MM.1S (cell line): ENCODE measurements around the gene OR4K5.

Experiments
- DNase-seq: peaks from one replicate; pipeline ENCODE4 v3.0.0-alpha.2; 2015
- H2AFZ ChIP-seq: fragments of 300-600 bp; sonication (generic); 2 replicates; pipeline ENCODE4 v1.6.0; 2016; ENCODE audit warnings: antibody characterized with exemption, low read length
- H3F3A ChIP-seq: fragments of 300-600 bp; sonication (generic); 2 replicates; pipeline ENCODE4 v1.6.1; 2016; ENCODE audit warnings: mild to moderate bottlenecking, antibody characterized with exemption, low read length, moderate library complexity, mixed read lengths; ENCODE audit not compliant: insufficient read depth
- H3K27ac ChIP-seq: fragments of 300-600 bp; sonication (generic); 2 replicates; pipeline ENCODE4 v1.5.1; 2016; ENCODE audit warnings: mild to moderate bottlenecking, low read length
- H3K27me3 ChIP-seq: fragments of 300-600 bp; sonication (generic); replicated peaks from 2 replicates; pipeline ENCODE4 v1.6.0; 2016; ENCODE audit warnings: low read length; ENCODE audit not compliant: insufficient read depth
- H3K36me3 ChIP-seq: fragments of 300-600 bp; sonication (generic); replicated peaks from 2 replicates; pipeline ENCODE4 v1.6.1; 2016; ENCODE audit warnings: mild to moderate bottlenecking, low read length, mixed read lengths; ENCODE audit not compliant: insufficient read depth
- H3K4me1 ChIP-seq: fragments of 300-600 bp; sonication (generic); 2 replicates; pipeline ENCODE4 v1.6.1; 2016; ENCODE audit warnings: low read length, mixed read lengths
- H3K4me2 ChIP-seq: fragments of 300-600 bp; sonication (generic); 2 replicates; pipeline ENCODE4 v1.6.0; 2016; ENCODE audit warnings: low read depth, low read length
- H3K4me3 ChIP-seq: fragments of 300-600 bp; sonication (generic); 2 replicates; pipeline ENCODE4 v1.5.1; 2016; ENCODE audit warnings: low read length, mixed read lengths
- H3K79me2 ChIP-seq: fragments of 300-600 bp; sonication (generic); 2 replicates; pipeline ENCODE4 v1.6.1; 2016; ENCODE audit warnings: mixed run types, low read length, mixed read lengths
- H3K9ac ChIP-seq: fragments of 300-600 bp; sonication (generic); 2 replicates; pipeline ENCODE4 v1.6.1; 2016; ENCODE audit warnings: low read length, mixed read lengths
- H3K9me2 ChIP-seq: fragments of 300-600 bp; sonication (generic); replicated peaks from 2 replicates; pipeline ENCODE4 v1.6.1; 2016; ENCODE audit warnings: mild to moderate bottlenecking, low read length, mixed read lengths; ENCODE audit not compliant: insufficient read depth
- H3K9me3 ChIP-seq: fragments of 300-600 bp; sonication (generic); replicated peaks from 2 replicates; pipeline ENCODE4 v1.6.1; 2016; ENCODE audit warnings: mild to moderate bottlenecking, low read length, mixed read lengths; ENCODE audit not compliant: insufficient read depth
- H4K20me1 ChIP-seq: fragments of 300-600 bp; sonication (generic); 2 replicates; pipeline ENCODE4 v1.6.1; 2016; ENCODE audit warnings: mild to moderate bottlenecking, low read length, moderate library complexity, mixed read lengths; ENCODE audit not compliant: insufficient read depth
- CTCF ChIP-seq: fragments of 300-600 bp; sonication (generic); IDR thresholded peaks from 2 replicates; pipeline ENCODE4 v1.5.1; 2016; ENCODE audit warnings: antibody characterized with exemption, low read length, mixed read lengths
- EZH2 ChIP-seq: fragments of 300-600 bp; sonication (generic); optimal IDR thresholded peaks from 2 replicates; pipeline ENCODE3; 2017; ENCODE audit warnings: low read depth, mild to moderate bottlenecking, antibody characterized with exemption, low read length, mixed read lengths
- EZH2phosphoT487 ChIP-seq: fragments of 300-600 bp; sonication (generic); IDR thresholded peaks from 2 replicates; pipeline ENCODE4 v1.6.1; 2018; ENCODE audit warnings: antibody characterized with exemption, low read length

Gene OR4K5

DNA sequence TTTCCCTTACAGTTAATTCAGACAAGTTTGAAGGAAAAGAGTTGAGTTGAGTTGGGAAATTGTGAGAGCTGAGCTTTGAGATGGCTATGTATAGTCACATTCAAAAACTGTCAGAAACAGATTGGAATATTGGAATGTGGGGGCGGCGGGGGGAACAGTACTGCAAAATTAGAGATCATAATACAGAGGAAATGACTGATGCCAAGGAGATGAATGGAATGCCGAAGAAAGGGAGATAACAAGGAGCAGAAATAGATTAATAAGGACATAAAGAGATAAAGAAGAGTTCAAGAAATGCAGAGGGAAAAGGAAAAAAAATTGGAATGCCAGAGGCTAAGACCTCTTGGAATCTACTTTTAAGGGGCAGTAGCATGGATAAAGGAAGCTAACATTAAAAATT is 3.2 kb upstream of the OR4K5 start:
- no peak for TF ChIP-seq EZH2
- TF ChIP-seq CTCF, result no peak
- Histone ChIP-seq H3K4me2 (no peak overlapping the region), H4K20me1 (no peaks in the 10 kb centered on the region), H3K79me2 (no peaks in the 10 kb centered on the region), H3K9me3 (no peaks in the 10 kb centered on the region), H3K27me3 (no peaks in the 10 kb centered on the region), H3K9ac (no peak overlapping the region), H3K4me3 (no peak overlapping the region), H3K9me2 (no peaks in the 10 kb centered on the region), H3F3A (no peaks in the 10 kb centered on the region), H3K27ac (no peak overlapping the region), H3K4me1 (no peaks in the 10 kb centered on the region), H2AFZ (no peak overlapping the region), H3K36me3 (no peaks in the 10 kb centered on the region)
- DNase-seq, result no peak

DNA sequence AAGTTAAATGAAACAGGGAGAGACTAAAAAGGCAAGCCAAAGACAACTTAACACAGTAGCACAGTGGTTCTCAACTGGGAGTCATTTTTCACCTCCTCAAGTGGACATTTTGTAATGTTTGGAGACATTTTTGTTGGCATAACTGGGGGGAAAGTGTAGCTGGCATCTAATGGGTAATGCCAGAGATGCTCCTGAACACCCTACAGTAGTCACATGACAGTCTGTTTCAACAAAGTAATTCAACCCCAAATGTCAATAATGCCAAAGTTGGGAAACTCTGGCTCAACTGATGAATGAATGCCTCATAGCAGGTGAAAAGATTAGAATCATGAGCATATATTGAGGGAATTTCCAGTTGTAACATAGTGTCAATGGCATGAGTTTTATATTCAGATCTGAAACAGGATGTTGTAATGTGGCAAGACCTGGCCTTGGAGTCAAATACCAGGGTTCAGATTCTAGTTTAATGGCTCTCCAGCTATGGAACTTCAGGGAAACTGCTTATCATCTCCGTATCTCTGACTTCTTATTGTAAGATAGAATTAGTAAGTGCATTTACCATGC is 2.4 kb upstream of the OR4K5 start:
- Histone ChIP-seq H3K27me3 (no peaks in the 10 kb centered on the region), H2AFZ (no peak overlapping the region), H3F3A (no peaks in the 10 kb centered on the region), H3K4me3 (no peak overlapping the region), H3K4me2 (no peak overlapping the region), H3K9me2 (no peaks in the 10 kb centered on the region), H4K20me1 (no peaks in the 10 kb centered on the region), H3K9me3 (no peaks in the 10 kb centered on the region), H3K27ac (no peak overlapping the region), H3K9ac (no peak overlapping the region), H3K36me3 (no peaks in the 10 kb centered on the region), H3K79me2 (no peaks in the 10 kb centered on the region), H3K4me1 (no peaks in the 10 kb centered on the region)
- DNase-seq, result no peak
- TF ChIP-seq CTCF, result no peak
- no peak for TF ChIP-seq EZH2phosphoT487
- no peak for TF ChIP-seq EZH2

- no peak for DNase-seq
- no peak for TF ChIP-seq EZH2phosphoT487
- Histone ChIP-seq H3K79me2 (no peaks in the 10 kb centered on the region), H3K27me3 (no peaks in the 10 kb centered on the region), H3K4me2 (no peak overlapping the region), H4K20me1 (no peaks in the 10 kb centered on the region), H3K9me3 (no peaks in the 10 kb centered on the region), H3K36me3 (no peaks in the 10 kb centered on the region), H3K9me2 (no peaks in the 10 kb centered on the region), H3K27ac (no peak overlapping the region), H3F3A (no peaks in the 10 kb centered on the region), H3K4me3 (no peak overlapping the region), H3K4me1 (no peaks in the 10 kb centered on the region), H3K9ac (no peak overlapping the region), H2AFZ (no peak overlapping the region)
These were observed 1.7 kb upstream of the OR4K5 start for GRCh38 chr14:19918553-19919264.

DNA sequence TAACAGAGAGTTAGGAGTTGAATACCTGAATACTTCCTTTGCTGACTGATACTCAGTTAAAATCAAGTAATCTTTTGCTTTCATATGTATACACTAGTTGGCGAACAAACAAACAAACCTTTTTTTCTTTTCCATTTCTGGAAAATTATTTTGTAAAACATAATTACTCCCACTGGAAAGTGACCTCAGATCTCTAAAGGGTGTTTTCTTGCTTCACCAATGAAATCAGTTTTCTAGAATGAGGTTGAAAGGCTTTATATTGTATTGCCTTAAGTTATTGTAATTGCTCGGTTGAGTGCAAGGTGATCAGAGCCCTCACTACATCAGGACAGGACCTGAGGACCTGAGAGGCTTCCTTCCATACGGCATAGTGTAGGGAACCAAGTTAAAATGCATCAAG is 10.2 kb downstream of the OR4K5 start, which contains the start of gene OR4K1:
Gene OR4K1 (plus strand): TSS at position 301 of the 400 bp plus-strand sequence. CDS start 4,750 bp downstream, outside the sequence.
- no peak within 1 kb of the TSS for H2AFZ ChIP-seq
- H3K27me3 ChIP-seq, result no peaks in the 10 kb centered on the region
- H3F3A ChIP-seq, result no peaks in the 10 kb centered on the region
- no peaks in the 10 kb centered on the region for H3K4me1 ChIP-seq
- H3K36me3 ChIP-seq, result no peaks in the 10 kb centered on the region
- H3K27ac ChIP-seq, result no peak within 1 kb of the TSS
- TF ChIP-seq CTCF, result no peak
- no peak for TF ChIP-seq EZH2
- no peak for TF ChIP-seq EZH2phosphoT487
- H3K9me3 ChIP-seq, result no peaks in the 10 kb centered on the region
- H3K79me2 ChIP-seq, result no peaks in the 10 kb centered on the region
- H3K9me2 ChIP-seq, result no peaks in the 10 kb centered on the region
- H4K20me1 ChIP-seq, result no peaks in the 10 kb centered on the region
- no peak within 1 kb of the TSS for H3K4me3 ChIP-seq
- no peak within 1 kb of the TSS for H3K9ac ChIP-seq
- H3K4me2 ChIP-seq, result no peak within 1 kb of the TSS
- DNase-seq, result no peak
